Endodermal cell (in vitro differentiated cells): ENCODE results near the gene PTPRN2. TPM values are rescaled to one million over a fixed set of nuclear protein-coding genes. Genes with fewer than 3 reads are reported as not detected.
A peak's percentile ranks its signal among the peaks of the same experiment; 100 is the strongest.

Source experiments
- DNase-seq: peaks from one replicate; pipeline ENCODE4 v3.0.0-alpha.2; 2017
- H3K27ac ChIP-seq: 2 replicates; pipeline ENCODE4 v1.5.1; 2013; ENCODE audit warnings: mild to moderate bottlenecking, low read depth, low read length, moderate library complexity
- H3K27me3 ChIP-seq: 2 replicates; pipeline ENCODE4 v1.6.1; 2013; ENCODE audit warnings: mild to moderate bottlenecking, low read length, moderate library complexity; ENCODE audit not compliant: insufficient read depth, control insufficient read depth, poor library complexity, severe bottlenecking
- H3K36me3 ChIP-seq: 2 replicates; pipeline ENCODE4 v1.7.0; 2013; ENCODE audit warnings: mild to moderate bottlenecking, low read length, moderate library complexity; ENCODE audit not compliant: control insufficient read depth, insufficient read depth
- H3K4me1 ChIP-seq: one replicate; pipeline ENCODE4 v1.7.0; 2013; ENCODE audit warnings: low read length; ENCODE audit not compliant: control insufficient read depth, insufficient read depth
- H3K4me3 ChIP-seq: 2 replicates; pipeline ENCODE4 v1.5.1; 2013; ENCODE audit warnings: mild to moderate bottlenecking, low read length, moderate library complexity
- H3K9ac ChIP-seq: 2 replicates; pipeline ENCODE4 v1.6.1; 2013; ENCODE audit warnings: mild to moderate bottlenecking, low read length, moderate library complexity; ENCODE audit not compliant: poor library complexity, severe bottlenecking; ENCODE audit errors: extremely low read depth
- H3K9me3 ChIP-seq: 2 replicates; pipeline ENCODE4 v1.6.1; 2013; ENCODE audit warnings: mild to moderate bottlenecking, low read length, moderate library complexity; ENCODE audit not compliant: control insufficient read depth
- H3K27ac Mint-ChIP-seq: 2 replicates; pipeline ENCODE4 v1.8.0; 2020; ENCODE audit warnings: mixed read lengths
- H3K27me3 Mint-ChIP-seq: 2 replicates; pipeline ENCODE4 v1.8.0; 2021; ENCODE audit warnings: mild to moderate bottlenecking, mixed read lengths; ENCODE audit not compliant: insufficient read depth
- H3K36me3 Mint-ChIP-seq: 2 replicates; pipeline ENCODE4 v1.8.0; 2020; ENCODE audit warnings: low read depth, mixed read lengths
- H3K4me1 Mint-ChIP-seq: 2 replicates; pipeline ENCODE4 v1.8.0; 2020; ENCODE audit warnings: mixed read lengths
- H3K4me3 Mint-ChIP-seq: 2 replicates; pipeline ENCODE4 v1.8.0; 2020; ENCODE audit warnings: mild to moderate bottlenecking, moderate library complexity, mixed read lengths
- H3K9me3 Mint-ChIP-seq: 2 replicates; pipeline ENCODE4 v1.8.0; 2020; ENCODE audit warnings: mild to moderate bottlenecking, mixed read lengths
- WGBS, 2 experiments: methylation state at CpG; one replicate each; pipeline versions ENCODE4 v1.1.5 to v1.1.7; 2013; ENCODE audit warnings: missing lambda C conversion rate in 2 of 2, mixed read lengths in 1 of 2; ENCODE audit not compliant: insufficient coverage in 1 of 2, insufficient read length in 1 of 2; 5-methylcytosine and 5-hydroxymethylcytosine counted together
- total RNA-seq, 2 donors: library from RNA; stranded (reverse); fragmentation: NEBNext Ultra II Directional in 1 of 2; extraction: Animal tissue kit (Norgen Biotek cat#: 25700) in 1 of 2; gene quantifications; 2 replicates in 1 of 2; 3 replicates in 1 of 2; pipeline ENCODE4 v1.2.1, GENCODE V29; 2021
- TF ChIP-seq, protein P1 (sequence below): fragments of 200-600 bp; sonication (generic); conservative IDR thresholded peaks from 2 replicates; pipeline ENCODE4 v1.5.0; 2021; ENCODE audit warnings: antibody characterized with exemption, mild to moderate bottlenecking

PTPRN2 gene
- total RNA-seq, 2 donors from 2014 or later, result 0.69 to 1.2 TPM

DNA sequence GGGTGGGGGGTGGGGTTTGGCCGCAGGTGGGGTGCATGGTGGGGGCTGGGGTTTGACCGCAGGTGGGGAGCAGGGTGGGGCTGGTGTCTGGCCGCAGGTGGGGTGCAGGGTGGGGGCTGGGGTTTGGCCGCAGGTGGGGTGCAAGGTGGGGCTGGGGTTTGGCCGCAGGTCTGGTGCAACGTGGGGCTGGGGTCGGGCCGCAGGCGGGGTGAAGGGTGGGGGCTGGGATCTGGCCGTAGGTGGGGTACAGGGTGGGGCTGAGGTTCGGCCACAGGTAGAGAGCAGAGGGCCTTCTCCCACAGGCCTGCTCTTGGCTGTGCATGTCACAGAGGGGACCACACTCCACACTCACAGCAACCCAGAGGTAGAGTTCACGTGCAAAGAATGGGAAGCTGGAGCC is 586.6 kb downstream of the PTPRN2 start:
- WGBS, 2 experiments, result 67 to 100% methylated on average over 1 to 6 of the region's 12 CpGs
- Histone ChIP-seq H3K4me1 (no peaks in the 10 kb centered on the region), H3K27me3 (no peaks in the 10 kb centered on the region), H3K9me3 (peaks cover 45% of the 10 kb centered on the region), H3K36me3 (no peaks in the 10 kb centered on the region), H3K9ac (no peak overlapping the region), H3K27ac (no peak overlapping the region), H3K4me3 (no peak overlapping the region)
- Mint-ChIP-seq H3K36me3 (no peaks in the 10 kb centered on the region), H3K27me3 (no peaks in the 10 kb centered on the region), H3K4me3 (no peak overlapping the region), H3K27ac (no peak overlapping the region), H3K4me1 (no peaks in the 10 kb centered on the region), H3K9me3 (no peaks in the 10 kb centered on the region)
- no peak for DNase-seq
- TF ChIP-seq, protein P1, sequence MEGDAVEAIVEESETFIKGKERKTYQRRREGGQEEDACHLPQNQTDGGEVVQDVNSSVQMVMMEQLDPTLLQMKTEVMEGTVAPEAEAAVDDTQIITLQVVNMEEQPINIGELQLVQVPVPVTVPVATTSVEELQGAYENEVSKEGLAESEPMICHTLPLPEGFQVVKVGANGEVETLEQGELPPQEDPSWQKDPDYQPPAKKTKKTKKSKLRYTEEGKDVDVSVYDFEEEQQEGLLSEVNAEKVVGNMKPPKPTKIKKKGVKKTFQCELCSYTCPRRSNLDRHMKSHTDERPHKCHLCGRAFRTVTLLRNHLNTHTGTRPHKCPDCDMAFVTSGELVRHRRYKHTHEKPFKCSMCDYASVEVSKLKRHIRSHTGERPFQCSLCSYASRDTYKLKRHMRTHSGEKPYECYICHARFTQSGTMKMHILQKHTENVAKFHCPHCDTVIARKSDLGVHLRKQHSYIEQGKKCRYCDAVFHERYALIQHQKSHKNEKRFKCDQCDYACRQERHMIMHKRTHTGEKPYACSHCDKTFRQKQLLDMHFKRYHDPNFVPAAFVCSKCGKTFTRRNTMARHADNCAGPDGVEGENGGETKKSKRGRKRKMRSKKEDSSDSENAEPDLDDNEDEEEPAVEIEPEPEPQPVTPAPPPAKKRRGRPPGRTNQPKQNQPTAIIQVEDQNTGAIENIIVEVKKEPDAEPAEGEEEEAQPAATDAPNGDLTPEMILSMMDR, result no peak

DNA sequence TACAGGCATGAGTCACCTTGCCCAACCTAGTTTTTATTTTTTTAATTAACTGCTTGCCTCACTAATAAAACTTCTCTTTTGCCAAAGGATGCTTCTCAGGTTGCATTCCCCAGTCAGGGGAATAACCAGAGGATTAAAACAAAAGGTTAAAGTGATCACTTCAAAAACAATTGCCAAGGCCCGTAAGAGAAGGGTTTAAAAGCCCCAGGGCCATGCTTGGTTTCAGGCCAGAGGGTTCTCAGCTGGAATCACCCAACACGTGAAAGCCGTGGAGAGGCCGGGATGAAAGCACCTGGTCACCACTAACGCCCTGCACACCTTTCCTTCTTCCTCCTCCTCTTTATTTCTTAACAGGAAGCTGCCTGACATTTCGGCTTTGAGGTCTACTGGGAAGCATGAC is 587.5 kb downstream of the PTPRN2 start:
- H3K9ac ChIP-seq, result no peak overlapping the region
- no peak overlapping the region for H3K27ac ChIP-seq
- H3K9me3 Mint-ChIP-seq, result peaks cover 3% of the 10 kb centered on the region
- H3K4me1 Mint-ChIP-seq, result no peaks in the 10 kb centered on the region
- no peak overlapping the region for H3K4me3 Mint-ChIP-seq
- WGBS, 2 experiments, result 81 to 91% methylated on average over 3 to 6 of the region's 6 CpGs
- no peak for DNase-seq
- no peaks in the 10 kb centered on the region for H3K27me3 ChIP-seq
- TF ChIP-seq, protein P1, result no peak
- H3K27me3 Mint-ChIP-seq, result no peaks in the 10 kb centered on the region
- no peaks in the 10 kb centered on the region for H3K36me3 ChIP-seq
- H3K4me1 ChIP-seq, result no peaks in the 10 kb centered on the region
- peaks cover 47% of the 10 kb centered on the region for H3K9me3 ChIP-seq
- H3K36me3 Mint-ChIP-seq, result no peaks in the 10 kb centered on the region
- H3K27ac Mint-ChIP-seq, result no peak overlapping the region
- no peak overlapping the region for H3K4me3 ChIP-seq

DNA sequence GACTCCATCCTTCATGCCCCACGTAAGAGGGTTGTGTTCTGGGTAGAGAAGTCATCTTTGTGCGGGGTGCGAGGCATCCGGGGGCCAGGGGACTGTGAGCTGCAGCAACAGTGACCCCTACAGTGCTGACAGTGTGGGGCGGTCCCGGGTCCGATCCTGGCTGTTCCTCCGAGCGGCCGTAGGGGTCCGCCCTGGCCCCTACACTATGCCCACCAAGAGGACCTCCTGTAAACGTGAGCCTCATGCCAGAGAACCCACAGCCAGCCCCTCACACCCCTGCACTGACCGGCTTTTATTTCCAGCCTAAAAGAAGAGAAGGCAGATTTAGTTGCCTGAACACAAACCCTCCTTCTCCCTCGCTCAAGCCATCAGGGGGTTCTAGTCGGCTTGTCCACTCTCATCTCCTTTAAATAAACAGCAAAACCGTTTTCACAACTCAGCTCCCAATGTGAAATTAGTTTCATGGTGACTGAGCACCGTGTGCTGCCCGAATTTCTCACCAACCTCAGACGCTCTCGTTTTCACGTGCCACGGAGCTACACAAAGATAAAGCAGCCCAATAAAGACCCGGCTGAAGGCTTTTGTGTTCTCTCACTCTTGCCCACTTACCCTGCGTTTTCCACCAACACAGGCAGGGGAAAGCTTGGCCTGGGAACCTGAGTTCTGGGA is 588.6 kb downstream of the PTPRN2 start:
- H3K9me3 Mint-ChIP-seq, result peaks cover 3% of the 10 kb centered on the region
- no peaks in the 10 kb centered on the region for H3K36me3 Mint-ChIP-seq
- Histone ChIP-seq H3K9me3 (peaks cover 40% of the 10 kb centered on the region), H3K4me1 (no peaks in the 10 kb centered on the region), H3K4me3 (no peak overlapping the region), H3K27me3 (no peaks in the 10 kb centered on the region), H3K27ac (no peak overlapping the region), H3K9ac (no peak overlapping the region), H3K36me3 (no peaks in the 10 kb centered on the region)
- H3K27ac Mint-ChIP-seq, result no peak overlapping the region
- H3K4me3 Mint-ChIP-seq, result no peak overlapping the region
- DNase-seq, result no peak
- no peaks in the 10 kb centered on the region for H3K27me3 Mint-ChIP-seq
- 70 to 72% methylated on average over 18 to 24 of the region's 24 CpGs for WGBS, 2 experiments
- TF ChIP-seq, protein P1, result peak; percentile 44
- peaks cover 4% of the 10 kb centered on the region for H3K4me1 Mint-ChIP-seq
